ENCODE data around the gene DTX1.
"Not testable (repeated sequence)": the region's sequence is repeated elsewhere in the genome, so short reads cannot be mapped to it uniquely, and the experiment has no call there.

Gene DTX1

GRCh38 chr12:113137861-113138783 lies 81.6 kb downstream of the DTX1 start:
- no peak for DNase-seq
- no peak for ATAC-seq

DNA sequence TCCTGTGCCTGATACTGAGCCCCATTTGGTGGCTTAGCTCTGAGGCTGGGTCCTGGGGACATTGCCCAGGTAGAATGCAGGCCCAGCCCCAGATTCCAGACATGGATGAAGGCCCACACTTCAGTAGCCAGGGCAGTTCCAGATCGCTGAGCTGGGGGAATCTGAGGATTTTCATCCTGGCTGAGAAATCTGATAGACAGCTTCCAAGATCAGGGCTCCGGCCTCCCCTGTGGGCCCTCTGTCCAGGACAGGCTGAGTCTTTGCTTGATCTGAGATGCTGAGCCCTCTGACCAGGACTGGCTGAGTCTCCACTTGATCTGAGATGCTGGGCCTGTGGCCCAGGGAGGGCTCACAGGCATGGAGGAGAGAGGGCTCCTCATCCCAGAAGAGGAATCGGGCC lies 82.3 kb downstream of the DTX1 start:
- no peak for ATAC-seq

DNA sequence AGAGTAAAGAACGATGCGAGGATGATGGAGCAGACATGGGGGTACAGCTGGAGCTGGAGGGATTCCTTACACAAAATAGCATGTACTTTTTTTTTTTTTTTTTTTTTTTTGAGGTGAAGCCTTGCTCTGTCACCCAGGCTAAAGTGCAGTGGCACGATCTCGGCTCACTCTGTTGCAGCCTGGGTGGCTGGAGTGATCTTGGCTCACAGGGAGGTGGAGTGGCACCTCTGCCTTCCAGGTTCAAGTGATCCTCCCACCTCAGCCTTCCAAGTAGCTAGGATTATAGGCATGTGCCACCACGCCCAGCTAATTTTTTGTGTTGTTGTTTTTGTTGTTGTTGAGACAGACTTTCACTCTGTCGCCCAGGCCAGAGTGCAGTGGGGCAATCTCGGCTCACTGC lies 84.2 kb downstream of the DTX1 start:
- DNase-seq (no peak), ATAC-seq (no peak)

More for the DNA sequence above, 82.3 kb downstream of the DTX1 start:
- DNase-seq, result no peak

DNA sequence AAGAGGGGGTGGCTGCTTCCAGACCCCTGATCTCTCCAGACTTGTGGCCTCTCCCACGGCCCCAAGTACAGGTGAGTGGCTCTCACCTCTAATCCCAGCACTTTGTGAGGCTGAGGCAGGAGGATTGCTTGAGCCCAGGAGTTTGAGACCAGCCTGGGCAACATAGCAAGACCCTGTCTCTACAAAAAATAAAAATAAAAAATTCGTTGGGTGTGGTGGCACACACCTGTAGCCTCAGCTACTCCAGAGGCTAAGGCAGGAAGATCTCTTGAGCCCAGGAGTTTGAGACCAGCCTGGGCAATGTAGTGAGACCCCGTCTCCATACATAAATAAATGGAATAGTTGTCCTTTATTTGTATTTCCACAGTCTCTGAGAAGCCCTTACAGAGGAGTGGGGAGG lies 85.2 kb downstream of the DTX1 start:
- ATAC-seq, DNase-seq: not testable (repeated sequence)

GRCh38 chr12:113142173-113142885 lies 85.8 kb downstream of the DTX1 start:
- DNase-seq, result peak; percentile 42
- peak; percentile 90 for ATAC-seq

DNA sequence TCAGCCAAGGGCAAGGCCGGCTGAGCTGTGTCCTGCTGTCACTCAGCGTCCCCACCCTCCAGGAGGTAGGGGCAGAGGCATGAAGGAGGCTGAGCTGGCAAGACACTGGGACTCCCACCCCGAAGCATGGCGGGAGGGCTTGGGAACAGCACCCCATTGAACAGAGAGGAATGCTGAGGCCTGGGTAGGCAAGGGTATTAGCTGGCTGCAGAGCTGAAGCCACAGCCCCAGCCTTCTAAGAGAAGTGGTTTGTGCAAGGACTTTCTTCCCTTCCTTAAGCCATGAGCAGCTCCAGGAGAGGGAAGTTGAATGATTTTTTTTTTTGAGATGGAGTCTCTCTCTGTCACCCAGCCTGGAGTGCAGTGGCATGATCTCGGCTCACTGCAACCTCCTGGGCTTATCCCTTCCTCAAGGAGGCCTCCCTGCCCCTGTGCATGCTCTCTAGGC lies 86.4 kb downstream of the DTX1 start:
- DNase-seq, result no peak
- ATAC-seq, result no peak

- no peak for ATAC-seq
Observed at GRCh38 chr12:113143959-113144358, 87.4 kb downstream of the DTX1 start.

DNA sequence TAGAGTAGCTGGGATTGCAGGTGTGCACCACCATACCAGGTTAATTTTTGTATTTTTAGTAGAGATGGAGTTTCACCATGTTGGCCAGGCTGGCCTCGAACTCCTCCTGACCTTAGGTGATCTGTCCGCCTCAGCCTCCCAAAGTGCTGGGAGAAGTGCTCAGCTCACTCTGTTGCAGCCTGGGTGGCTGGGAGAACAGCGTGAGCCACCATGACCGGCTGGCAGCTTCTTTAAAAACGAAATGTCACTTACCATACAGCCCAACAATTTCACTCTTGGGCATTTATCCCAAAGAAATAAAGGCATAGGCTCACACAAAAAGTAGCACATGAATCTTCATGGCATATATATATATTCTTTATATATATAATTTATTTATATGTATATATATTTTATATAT lies 88.3 kb downstream of the DTX1 start:
- no peak for ATAC-seq
- no peak for DNase-seq

More at GRCh38 chr12:113143959-113144358, 87.4 kb downstream of the DTX1 start:
- DNase-seq, result no peak

DNA sequence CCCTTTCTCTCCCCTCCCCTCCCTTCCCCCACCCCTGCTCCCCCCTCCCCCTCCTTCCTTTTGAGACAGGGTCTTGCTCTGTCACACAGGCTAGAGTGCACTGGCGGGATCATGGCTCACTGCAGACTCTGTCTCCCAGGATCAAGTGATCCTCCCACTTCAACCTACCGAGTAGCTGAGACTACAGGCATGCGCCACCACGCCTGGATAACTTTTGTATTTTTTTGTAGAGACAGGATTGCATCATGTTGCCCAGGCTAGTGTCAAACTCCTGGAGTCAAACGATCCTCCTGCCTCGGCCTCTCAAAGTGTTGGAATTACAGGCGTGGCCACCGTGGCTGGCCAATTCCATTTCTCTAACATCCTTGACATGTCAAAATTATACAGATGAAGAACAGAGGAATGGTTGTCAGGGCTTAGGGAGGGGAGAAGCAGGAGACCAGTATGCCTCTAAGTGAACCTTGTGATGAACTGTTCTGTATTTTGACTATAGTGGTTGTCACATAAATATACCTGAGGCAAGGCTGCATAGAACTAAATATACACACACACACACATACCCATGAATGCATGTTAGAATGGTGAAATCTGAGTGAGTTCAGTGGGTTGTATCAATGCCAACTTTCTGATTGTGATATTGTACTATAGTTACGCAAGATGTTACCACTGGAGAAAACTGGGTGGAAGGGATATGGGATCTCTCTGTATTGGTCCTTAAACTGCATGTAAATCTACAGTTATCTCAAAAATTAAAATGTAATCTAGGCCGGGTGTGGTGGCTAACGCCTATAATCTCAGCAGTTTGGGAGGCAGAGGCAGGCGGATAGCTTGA lies 89.4 kb downstream of the DTX1 start:
- no peak for ATAC-seq
- no peak for DNase-seq

DNA sequence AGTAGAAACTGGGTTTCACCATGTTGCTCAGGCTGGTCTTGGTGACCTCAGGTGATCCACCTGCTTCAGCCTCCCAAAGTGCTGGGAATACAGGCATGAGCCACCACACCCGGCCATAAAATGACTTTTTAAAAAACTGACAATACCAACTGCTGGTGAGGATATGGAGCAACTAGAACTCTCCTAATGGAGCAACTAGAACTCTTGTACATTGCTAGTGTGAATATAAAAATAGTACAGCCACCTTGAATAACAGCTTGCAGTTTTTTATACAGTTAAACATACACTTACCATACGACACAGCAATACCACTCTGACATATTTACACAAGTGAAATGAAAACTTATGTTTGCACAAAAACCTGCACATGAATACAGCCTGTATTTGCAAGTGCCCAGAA lies 90.5 kb downstream of the DTX1 start:
- ATAC-seq (no peak), DNase-seq (no peak)

Data from stimulated activated naive CD8-positive, alpha-beta T cell treated with anti-CD3 and anti-CD28 coated beads, Interleukin-15, Interleukin-2, amounts not matched to agents 100 U/mL and 50 U/mL, for 24 hours (primary cell).